Upper lobe of left lung (tissue), 4 donors: ENCODE results near the gene COBLL1.

Experiments
- CTCF ChIP-seq, 6 experiments: fragments of 450-650 bp in 4 of 6; fragments of 200-600 bp in 2 of 6; sonication (generic) in 2 of 6; IDR thresholded peaks; one replicate each; pipeline ENCODE4 v1.5.1; 2016 to 2019; ENCODE audit warnings: antibody characterized with exemption in 6 of 6
- EP300 ChIP-seq, 4 donors: sonication (generic); formaldehyde crosslinking; IDR thresholded peaks; one replicate each; pipeline ENCODE4 v1.5.1; 2017; ENCODE audit warnings: antibody characterized with exemption in 4 of 4, control low read depth in 2 of 4
- POLR2A ChIP-seq, 4 donors: fragments of 450-650 bp; IDR thresholded peaks; one replicate each; pipeline ENCODE4 v1.5.1; 2016 to 2017; ENCODE audit warnings: antibody characterized with exemption in 4 of 4, mild to moderate bottlenecking in 2 of 4
- POLR2AphosphoS5 ChIP-seq, 2 donors: sonication (generic); formaldehyde crosslinking; IDR thresholded peaks; one replicate each; pipeline ENCODE4 v1.5.1; 2017; ENCODE audit warnings: antibody characterized with exemption in 2 of 2

DNA sequence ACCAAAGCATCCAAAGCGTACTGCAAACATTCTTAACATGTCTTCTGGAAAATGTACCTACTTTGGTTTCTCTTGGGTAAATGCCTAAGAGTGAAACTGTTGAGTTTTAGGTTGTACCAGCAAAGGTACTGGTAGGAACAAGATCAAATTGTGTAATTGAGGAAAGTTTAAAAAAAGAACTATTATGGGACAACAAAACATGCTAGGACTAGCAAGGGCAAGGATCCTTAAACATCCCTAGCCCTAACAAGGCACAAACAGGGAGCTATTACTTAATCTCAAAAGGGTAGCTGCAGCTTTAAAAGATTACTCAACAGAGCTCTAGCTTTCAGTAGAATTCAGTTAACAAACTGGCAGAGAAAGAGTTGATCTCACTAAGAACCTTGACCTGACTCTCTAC is 164.4 kb downstream of the COBLL1 start:
- TF ChIP-seq CTCF (IDR thresholded peaks at IDR 0.05), result no peak
- no peak for TF ChIP-seq POLR2A (IDR thresholded peaks at IDR 0.05)
- no peak for TF ChIP-seq POLR2AphosphoS5 (IDR thresholded peaks at IDR 0.05)
- no peak for TF ChIP-seq EP300 (IDR thresholded peaks at IDR 0.05)
